Tibial nerve (tissue), 4 donors: ENCODE measurements around the gene HAX1. TPM values are rescaled to one million over a fixed set of nuclear protein-coding genes. Genes with fewer than 3 reads are reported as not detected.
"Not testable (repeated sequence)": the region's sequence is repeated elsewhere in the genome, so short reads cannot be mapped to it uniquely, and the experiment has no call there.

Source experiments
- DNase-seq, 2 donors: peaks; one replicate each; pipeline ENCODE4 v3.0.0-alpha.2; 2019; ENCODE audit warnings: low spot score in 2 of 2
- H3K27ac ChIP-seq, 4 donors: fragments of 200-600 bp; sonication (generic) in 3 of 4; one replicate each; pipeline ENCODE4 v1.5.1; 2017 to 2019; ENCODE audit warnings: mild to moderate bottlenecking in 1 of 4
- H3K27me3 ChIP-seq, 2 donors: fragments of 200-600 bp; sonication (generic) in 1 of 2; one replicate each; pipeline versions ENCODE4 v1.5.1 to v1.6.0; 2017 to 2019
- H3K36me3 ChIP-seq, 3 donors: fragments of 200-600 bp; sonication (generic); one replicate each; pipeline ENCODE4 v1.5.1; 2018 to 2019
- H3K4me1 ChIP-seq, 4 donors: fragments of 200-600 bp; sonication (generic) in 3 of 4; one replicate each; pipeline ENCODE4 v1.5.1; 2017 to 2019
- H3K4me3 ChIP-seq, 4 donors: fragments of 200-600 bp; sonication (generic) in 3 of 4; one replicate each; pipeline ENCODE4 v1.5.1; 2017 to 2019; ENCODE audit warnings: mild to moderate bottlenecking in 1 of 4, moderate library complexity in 1 of 4
- H3K9me3 ChIP-seq, 4 donors: fragments of 200-600 bp; sonication (generic) in 3 of 4; one replicate each; pipeline ENCODE4 v1.5.1; 2017 to 2019
- CTCF ChIP-seq, 5 experiments: fragments of 200-600 bp in 3 of 5; fragments of 450-650 bp in 2 of 5; sonication (generic) in 3 of 5; IDR thresholded peaks; one replicate each; pipeline ENCODE4 v1.5.1; 2016 to 2019; ENCODE audit warnings: antibody characterized with exemption in 5 of 5, mild to moderate bottlenecking in 3 of 5, moderate library complexity in 2 of 5
- EP300 ChIP-seq, 2 donors: sonication (generic); formaldehyde crosslinking; IDR thresholded peaks; one replicate each; pipeline ENCODE4 v1.6.1; 2017; ENCODE audit warnings: antibody characterized with exemption in 2 of 2, mild to moderate bottlenecking in 1 of 2
- POLR2A ChIP-seq, 2 donors: fragments of 450-650 bp; IDR thresholded peaks; one replicate each; pipeline ENCODE4 v1.6.1; 2017; ENCODE audit warnings: antibody characterized with exemption in 2 of 2, mild to moderate bottlenecking in 2 of 2, moderate library complexity in 2 of 2
- WGBS, 2 donors: methylation state at CpG; one replicate each; pipeline ENCODE4 v1.1.5; 2018; 5-methylcytosine and 5-hydroxymethylcytosine counted together
- total RNA-seq, 4 donors: library from RNA; depleted of rRNA; stranded (reverse); fragments of >200 nt; gene quantifications; one replicate each; pipeline ENCODE4 v1.1.0, GENCODE V29; 2016

The HAX1 gene
- 100 to 1,000 TPM in 3 of 4 donors, 10 to 100 TPM in 1; 93.9 to 120 (median 111) TPM for total RNA-seq

- 0% methylated on average over 41 to 45 of the region's 47 CpGs for WGBS, 2 donors
- Histone ChIP-seq H3K9me3 (no peaks in the 10 kb centered on the region), H3K27ac (peak within 1 kb of the TSS; percentile 89 to 97 (median 94)), H3K27me3 (no peaks in the 10 kb centered on the region), H3K36me3 (peaks cover 0 to 67% (median 4%) of the 10 kb centered on the region in 3 donors), H3K4me1 (peaks cover 0 to 19% (median 11%) of the 10 kb centered on the region in 4 donors), H3K4me3 (peak within 1 kb of the TSS; percentile 61 to 97 (median 88))
- DNase-seq = peak; percentile 83 to 93
- TF ChIP-seq POLR2A (IDR thresholded peaks at IDR 0.05) (peak; percentile 20 to 77), EP300 (IDR thresholded peaks at IDR 0.05) (peak; percentile 75 to 97), CTCF (IDR thresholded peaks at IDR 0.05) (peak; percentile 71 to 95 (median 82))
Observed at GRCh38 chr1:154272217-154272998, at the start of gene HAX1. Gene HAX1, plus strand, starts transcription at chr1:154272629. Its CDS starts 95 bp downstream, at chr1:154272724.

- no peaks in the 10 kb centered on the region for H3K9me3 ChIP-seq
- H3K4me3 ChIP-seq = no peak overlapping the region
- WGBS, 2 donors = 81 to 96% methylated on average over 1 of the region's 1 CpG
- H3K27me3 ChIP-seq = no peaks in the 10 kb centered on the region
- no peak for TF ChIP-seq CTCF (IDR thresholded peaks at IDR 0.05)
- TF ChIP-seq EP300 (IDR thresholded peaks at IDR 0.05) = no peak
- TF ChIP-seq POLR2A (IDR thresholded peaks at IDR 0.05) = no peak
- H3K4me1 ChIP-seq = peaks cover 5 to 65% (median 35%) of the 10 kb centered on the region in 4 donors
- DNase-seq = no peak
- peaks cover 0 to 32% (median 0%) of the 10 kb centered on the region in 3 donors for H3K36me3 ChIP-seq
- H3K27ac ChIP-seq = peak overlapping the region in 2 of 4 donors; percentile 98 to 99
Observed at GRCh38 chr1:154222918-154223317, 49.5 kb upstream of the HAX1 start.

GRCh38 chr1:154223621-154224020 is 48.8 kb upstream of the HAX1 start:
- no peak overlapping the region for H3K4me3 ChIP-seq
- H3K27ac ChIP-seq = no peak overlapping the region
- H3K36me3 ChIP-seq = peaks cover 0 to 32% (median 0%) of the 10 kb centered on the region in 3 donors
- H3K9me3 ChIP-seq = no peaks in the 10 kb centered on the region
- H3K27me3 ChIP-seq = no peaks in the 10 kb centered on the region
- TF ChIP-seq EP300 (IDR thresholded peaks at IDR 0.05) = no peak
- no peak for TF ChIP-seq POLR2A (IDR thresholded peaks at IDR 0.05)
- no peak for TF ChIP-seq CTCF (IDR thresholded peaks at IDR 0.05)
- WGBS, 2 donors = 35 to 39% methylated on average over 2 of the region's 2 CpGs
- peaks cover 5 to 58% (median 30%) of the 10 kb centered on the region in 4 donors for H3K4me1 ChIP-seq
- no peak for DNase-seq

GRCh38 chr1:154225370-154225769 is 47.1 kb upstream of the HAX1 start:
- Histone ChIP-seq H3K4me3 (no peak overlapping the region), H3K9me3 (no peaks in the 10 kb centered on the region), H3K36me3 (peaks cover 0 to 50% (median 0%) of the 10 kb centered on the region in 3 donors), H3K4me1 (peaks cover 0 to 47% (median 21%) of the 10 kb centered on the region in 4 donors), H3K27ac (no peak overlapping the region), H3K27me3 (no peaks in the 10 kb centered on the region)
- TF ChIP-seq POLR2A (IDR thresholded peaks at IDR 0.05) (no peak), EP300 (IDR thresholded peaks at IDR 0.05) (no peak), CTCF (IDR thresholded peaks at IDR 0.05) (no peak)
- no peak for DNase-seq
- WGBS, 2 donors = 91 to 93% methylated on average over 2 of the region's 2 CpGs

GRCh38 chr1:154231112-154231511 is 41.3 kb upstream of the HAX1 start:
- H3K36me3 ChIP-seq = peaks cover 0 to 98% (median 14%) of the 10 kb centered on the region in 3 donors

GRCh38 chr1:154233127-154233526 is 39.3 kb upstream of the HAX1 start:
- DNase-seq, H3K27me3 ChIP-seq, H3K27ac ChIP-seq, H3K4me1 ChIP-seq, H3K9me3 ChIP-seq, H3K4me3 ChIP-seq: not testable (repeated sequence)
- WGBS, 2 donors = 93 to 94% methylated on average over 12 of the region's 12 CpGs
- H3K36me3 ChIP-seq = peaks cover 0 to 99% (median 30%) of the 10 kb centered on the region in 3 donors

More at GRCh38 chr1:154231112-154231511, 41.3 kb upstream of the HAX1 start:
- not testable (repeated sequence) for H3K4me1 ChIP-seq, H3K9me3 ChIP-seq, H3K27ac ChIP-seq, DNase-seq, H3K27me3 ChIP-seq, H3K4me3 ChIP-seq
- 96 to 97% methylated on average over 3 of the region's 3 CpGs for WGBS, 2 donors
